WERI-Rb-1 (cell line): ENCODE data around the gene DUOX1.

Experiments used
- DNase-seq: peaks from one replicate; pipeline ENCODE4 v3.0.0-alpha.2; 2020
- H3K27ac ChIP-seq: fragments of 250-450 bp; sonication (Bioruptor Pico); 2 replicates; pipeline ENCODE4 v1.5.1; 2020; ENCODE audit warnings: mild to moderate bottlenecking, moderate library complexity
- H3K27me3 ChIP-seq: fragments of 250-450 bp; sonication (Bioruptor Pico); 2 replicates; pipeline ENCODE4 v1.5.1; 2021; ENCODE audit warnings: mild to moderate bottlenecking, low read depth, moderate library complexity; ENCODE audit not compliant: insufficient read depth, severe bottlenecking
- H3K36me3 ChIP-seq: fragments of 250-450 bp; sonication (Bioruptor Pico); 2 replicates; pipeline ENCODE4 v1.5.1; 2020; ENCODE audit warnings: mild to moderate bottlenecking, moderate library complexity
- H3K4me3 ChIP-seq: 2 replicates; pipeline ENCODE4 v1.5.1; 2011; ENCODE audit warnings: low read depth, mild to moderate bottlenecking, control low read depth, low read length
- H3K9me3 ChIP-seq: fragments of 250-450 bp; sonication (Bioruptor Pico); 2 replicates; pipeline ENCODE4 v1.5.1; 2021; ENCODE audit warnings: mild to moderate bottlenecking, moderate library complexity; ENCODE audit not compliant: severe bottlenecking
- TF ChIP-seq, protein P1 (sequence below): IDR thresholded peaks from 2 replicates; pipeline ENCODE4 v1.5.1; 2011; ENCODE audit warnings: low read depth, mild to moderate bottlenecking, control low read depth, inconsistent platforms, low read length

DUOX1 gene

DNA sequence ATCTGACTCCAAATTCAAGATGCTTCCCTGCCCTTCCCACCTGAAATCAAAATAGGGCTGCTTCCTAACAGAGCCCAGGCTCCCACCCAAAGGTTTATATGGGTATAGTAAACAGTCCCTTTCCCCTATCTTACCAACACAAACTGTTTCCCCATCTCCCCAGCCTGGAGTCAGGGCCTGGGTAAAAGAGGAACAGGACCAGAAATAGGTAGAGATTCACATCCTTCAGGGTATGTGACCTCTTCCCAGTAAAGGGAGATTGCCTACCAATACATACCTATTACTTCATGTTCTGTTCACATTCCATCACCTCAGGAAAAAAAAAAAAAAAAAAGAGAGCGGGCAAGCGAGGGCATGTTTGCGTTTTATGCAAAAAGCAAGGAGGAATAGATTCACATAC is 67.7 kb downstream of the DUOX1 start:
- Histone ChIP-seq H3K9me3 (no peaks in the 10 kb centered on the region), H3K4me3 (peak overlapping the region; percentile 83), H3K27ac (peak overlapping the region; percentile 98), H3K36me3 (no peaks in the 10 kb centered on the region), H3K27me3 (no peaks in the 10 kb centered on the region)
- TF ChIP-seq, protein P1, sequence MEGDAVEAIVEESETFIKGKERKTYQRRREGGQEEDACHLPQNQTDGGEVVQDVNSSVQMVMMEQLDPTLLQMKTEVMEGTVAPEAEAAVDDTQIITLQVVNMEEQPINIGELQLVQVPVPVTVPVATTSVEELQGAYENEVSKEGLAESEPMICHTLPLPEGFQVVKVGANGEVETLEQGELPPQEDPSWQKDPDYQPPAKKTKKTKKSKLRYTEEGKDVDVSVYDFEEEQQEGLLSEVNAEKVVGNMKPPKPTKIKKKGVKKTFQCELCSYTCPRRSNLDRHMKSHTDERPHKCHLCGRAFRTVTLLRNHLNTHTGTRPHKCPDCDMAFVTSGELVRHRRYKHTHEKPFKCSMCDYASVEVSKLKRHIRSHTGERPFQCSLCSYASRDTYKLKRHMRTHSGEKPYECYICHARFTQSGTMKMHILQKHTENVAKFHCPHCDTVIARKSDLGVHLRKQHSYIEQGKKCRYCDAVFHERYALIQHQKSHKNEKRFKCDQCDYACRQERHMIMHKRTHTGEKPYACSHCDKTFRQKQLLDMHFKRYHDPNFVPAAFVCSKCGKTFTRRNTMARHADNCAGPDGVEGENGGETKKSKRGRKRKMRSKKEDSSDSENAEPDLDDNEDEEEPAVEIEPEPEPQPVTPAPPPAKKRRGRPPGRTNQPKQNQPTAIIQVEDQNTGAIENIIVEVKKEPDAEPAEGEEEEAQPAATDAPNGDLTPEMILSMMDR, result no peak
- DNase-seq, result no peak

- Histone ChIP-seq H3K27me3 (no peaks in the 10 kb centered on the region), H3K4me3 (peak overlapping the region; percentile 83), H3K36me3 (no peaks in the 10 kb centered on the region), H3K27ac (peak overlapping the region; percentile 98), H3K9me3 (no peaks in the 10 kb centered on the region)
- TF ChIP-seq, protein P1, result peak; percentile 89
- DNase-seq, result peak; percentile 91
Observed at GRCh38 chr15:45198337-45199135, 68.7 kb downstream of the DUOX1 start.

- Histone ChIP-seq H3K4me3 (peak overlapping the region; percentile 83), H3K36me3 (no peaks in the 10 kb centered on the region), H3K27ac (peak overlapping the region; percentile 20; the same call in 1 of the 2 replicates), H3K9me3 (no peaks in the 10 kb centered on the region), H3K27me3 (no peaks in the 10 kb centered on the region)
- TF ChIP-seq, protein P1, result no peak
- no peak for DNase-seq
Observed at GRCh38 chr15:45199136-45199810, 69.5 kb downstream of the DUOX1 start.

GRCh38 chr15:45200001-45200798 is 70.4 kb downstream of the DUOX1 start:
- Histone ChIP-seq H3K27ac (peak overlapping the region; percentile 67), H3K27me3 (no peaks in the 10 kb centered on the region), H3K4me3 (peak overlapping the region; percentile 83), H3K36me3 (no peaks in the 10 kb centered on the region), H3K9me3 (no peaks in the 10 kb centered on the region)
- TF ChIP-seq, protein P1, result no peak
- DNase-seq, result peak; percentile 88

- no peaks in the 10 kb centered on the region for H3K36me3 ChIP-seq
Observed at GRCh38 chr15:45200799-45201556, 71.2 kb downstream of the DUOX1 start.

More at GRCh38 chr15:45200799-45201556, 71.2 kb downstream of the DUOX1 start:
- TF ChIP-seq, protein P1, result no peak
- no peaks in the 10 kb centered on the region for H3K9me3 ChIP-seq
- H3K4me3 ChIP-seq, result peak overlapping the region; percentile 83
- peak; percentile 69 for DNase-seq
- no peaks in the 10 kb centered on the region for H3K27me3 ChIP-seq
- H3K27ac ChIP-seq, result peak overlapping the region; percentile 67
